ENCODE measurements around the gene GDPD5. TPM values are rescaled to one million over a fixed set of nuclear protein-coding genes. Genes with fewer than 3 reads are reported as not detected.
A peak's percentile ranks its signal among the peaks of the same experiment; 100 is the strongest.

The GDPD5 gene
- total and polyA plus RNA-seq, 11 donors: 2.0 to 12.5 (median 4.9) TPM

GRCh38 chr11:75476739-75477613 is 48.8 kb downstream of the GDPD5 start:
- intact Hi-C loops (cut with DNase I): no loop called here
- no peaks in the 10 kb centered on the region for H3K9me3 ChIP-seq
- H3K27ac ChIP-seq: peak overlapping the region in 4 of 12 donors; percentile 7 to 64 (median 35)
- ATAC-seq (peak; percentile 17 to 61 (median 26)), DNase-seq (peak in 1 of 5 donors; percentile 62)
- no peak for TF ChIP-seq CTCF (IDR thresholded peaks at IDR 0.05)
- no peak for TF ChIP-seq POLR2A (IDR thresholded peaks at IDR 0.05)
- H3K4me3 ChIP-seq: no peak overlapping the region
- WGBS, 4 donors: 58 to 72% (median 63%) methylated on average over 9 to 10 of the region's 10 CpGs
- H3K36me3 ChIP-seq: no peaks in the 10 kb centered on the region
- peaks cover 0 to 44% (median 20%) of the 10 kb centered on the region in 12 donors for H3K4me1 ChIP-seq
- no peaks in the 10 kb centered on the region for H3K27me3 ChIP-seq

GRCh38 chr11:75475767-75476650 is 49.7 kb downstream of the GDPD5 start:
- peak; percentile 10 to 63 (median 42) for ATAC-seq
- no peaks in the 10 kb centered on the region for H3K9me3 ChIP-seq

GRCh38 chr11:75474878-75475766 is 50.6 kb downstream of the GDPD5 start:
- no peak for TF ChIP-seq CTCF (IDR thresholded peaks at IDR 0.05)
- no peak for TF ChIP-seq POLR2A (IDR thresholded peaks at IDR 0.05)
- peak overlapping the region in 11 of 12 donors; percentile 11 to 64 (median 44) for H3K27ac ChIP-seq
- peak; percentile 63 to 76 (median 66) for DNase-seq
- no peaks in the 10 kb centered on the region for H3K9me3 ChIP-seq
- 59 to 66% (median 62%) methylated on average over 16 of the region's 16 CpGs for WGBS, 4 donors
- peak; percentile 3 to 51 (median 43) for ATAC-seq
- H3K4me3 ChIP-seq: peak overlapping the region in 5 of 12 donors; percentile 1 to 34 (median 21)
- peaks cover 0 to 35% (median 20%) of the 10 kb centered on the region in 12 donors for H3K4me1 ChIP-seq
- H3K27me3 ChIP-seq: no peaks in the 10 kb centered on the region
- intact Hi-C loops (cut with DNase I): no loop called here
- no peaks in the 10 kb centered on the region for H3K36me3 ChIP-seq

More at GRCh38 chr11:75475767-75476650, 49.7 kb downstream of the GDPD5 start:
- Histone ChIP-seq H3K27me3 (no peaks in the 10 kb centered on the region), H3K27ac (peak overlapping the region in 11 of 12 donors; percentile 11 to 64 (median 44)), H3K36me3 (no peaks in the 10 kb centered on the region), H3K4me1 (peaks cover 0 to 44% (median 20%) of the 10 kb centered on the region in 12 donors), H3K4me3 (no peak overlapping the region)
- TF ChIP-seq CTCF (IDR thresholded peaks at IDR 0.05) (no peak), POLR2A (IDR thresholded peaks at IDR 0.05) (no peak)
- WGBS, 4 donors: 64 to 72% (median 69%) methylated on average over 6 to 9 of the region's 9 CpGs
- intact Hi-C loops (cut with DNase I): no loop called here
- DNase-seq: peak; percentile 44 to 77 (median 59)
